GM21529 (cell line): ENCODE data around the gene RAF1.
"Not testable (repeated sequence)": the region's sequence is repeated elsewhere in the genome, so short reads cannot be mapped to it uniquely, and the experiment has no call there.

Experiments used
- ATAC-seq: cut with Tn5 transposase; IDR thresholded peaks from one replicate; pipeline ENCODE4 v1.9.1; 2021; ENCODE audit not compliant: unreplicated experiment

Gene RAF1

GRCh38 chr3:12677616-12678015, 13.7 kb upstream of the RAF1 start:
- ATAC-seq: no peak

DNA sequence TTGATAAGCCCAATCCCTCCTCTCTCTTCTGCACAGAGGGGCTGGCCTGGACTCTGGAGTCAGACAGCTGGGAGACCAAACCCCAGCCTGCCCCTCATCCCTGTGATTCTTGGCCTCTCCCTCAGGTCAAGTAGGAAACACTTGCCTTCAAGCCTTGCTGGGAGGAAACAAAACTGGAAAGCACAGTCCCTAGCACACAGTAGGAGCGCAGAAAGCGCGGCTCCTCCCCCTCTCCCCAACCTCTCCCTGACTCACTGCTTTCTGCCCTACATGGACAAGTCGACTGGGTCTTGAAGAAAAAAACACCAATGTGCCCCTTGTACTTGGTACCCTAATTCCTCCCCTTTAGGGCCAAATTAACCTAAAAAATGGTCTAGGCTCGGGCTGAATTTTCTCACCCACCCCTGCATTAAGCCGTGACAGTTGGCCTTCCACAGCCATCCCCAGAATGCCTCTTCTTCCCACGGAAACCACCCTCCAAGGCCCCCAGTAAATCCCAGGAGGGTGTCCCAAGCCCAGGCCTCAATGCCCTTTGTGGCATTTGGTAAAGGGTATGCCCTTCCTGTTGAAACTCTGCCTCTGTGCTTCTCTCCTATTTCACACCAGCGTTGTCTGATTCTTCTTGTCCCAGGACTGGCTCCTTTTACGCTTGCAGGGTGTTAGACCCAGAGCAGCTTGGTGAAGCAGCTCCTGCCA, 11.3 kb upstream of the RAF1 start:
- ATAC-seq: no peak

DNA sequence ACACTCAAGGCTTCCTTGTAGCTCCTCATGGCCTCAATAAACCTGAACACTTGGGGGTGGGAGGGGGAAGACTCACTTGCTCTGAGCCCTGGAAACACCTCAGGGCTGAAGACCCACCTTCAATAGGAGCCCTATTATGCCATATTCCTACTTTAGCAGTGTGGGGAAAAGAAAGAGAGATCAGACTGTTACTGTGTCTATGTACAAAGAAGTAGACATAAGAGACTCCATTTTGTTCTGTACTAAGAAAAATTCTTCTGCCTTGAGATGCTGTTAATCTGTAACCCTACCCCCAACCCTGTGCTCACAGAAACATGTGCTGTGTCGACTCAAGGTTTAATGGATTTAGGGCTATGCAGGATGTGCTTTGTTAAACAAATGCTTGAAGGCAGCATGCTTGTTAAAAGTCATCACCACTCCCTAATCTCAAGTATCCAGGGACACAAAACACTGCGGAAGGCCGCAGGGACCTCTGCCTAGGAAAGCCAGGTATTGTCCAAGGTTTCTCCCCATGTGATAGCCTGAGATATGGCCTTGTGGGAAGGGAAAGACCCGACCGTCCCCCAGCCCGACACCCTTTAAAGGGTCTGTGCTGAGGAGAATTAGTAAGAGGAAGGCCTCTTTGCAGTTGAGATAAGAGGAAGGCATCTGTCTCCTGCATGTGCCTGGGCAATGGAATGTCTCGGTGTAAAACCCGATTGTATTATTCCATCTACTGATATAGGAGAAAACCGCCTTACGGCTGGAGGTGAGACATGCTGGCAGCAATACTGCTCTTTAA, 10.2 kb upstream of the RAF1 start:
- not testable (repeated sequence) for ATAC-seq

DNA sequence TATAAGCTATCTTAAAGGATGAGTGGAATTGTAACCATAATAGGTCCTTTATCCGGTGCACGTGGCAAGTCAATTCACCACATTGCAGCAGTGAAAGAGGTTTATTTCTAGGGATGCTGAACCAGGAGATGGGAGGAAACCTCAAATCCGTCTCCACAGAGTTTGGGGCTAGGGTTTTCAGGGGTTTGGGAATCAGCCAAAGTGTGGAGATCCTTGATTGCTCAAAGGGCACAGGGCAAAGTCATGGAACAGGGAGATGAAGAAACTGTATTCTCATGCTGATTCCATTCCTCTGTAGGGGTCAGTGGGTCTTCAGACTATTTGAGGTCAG, 7.2 kb upstream of the RAF1 start:
- no peak for ATAC-seq

DNA sequence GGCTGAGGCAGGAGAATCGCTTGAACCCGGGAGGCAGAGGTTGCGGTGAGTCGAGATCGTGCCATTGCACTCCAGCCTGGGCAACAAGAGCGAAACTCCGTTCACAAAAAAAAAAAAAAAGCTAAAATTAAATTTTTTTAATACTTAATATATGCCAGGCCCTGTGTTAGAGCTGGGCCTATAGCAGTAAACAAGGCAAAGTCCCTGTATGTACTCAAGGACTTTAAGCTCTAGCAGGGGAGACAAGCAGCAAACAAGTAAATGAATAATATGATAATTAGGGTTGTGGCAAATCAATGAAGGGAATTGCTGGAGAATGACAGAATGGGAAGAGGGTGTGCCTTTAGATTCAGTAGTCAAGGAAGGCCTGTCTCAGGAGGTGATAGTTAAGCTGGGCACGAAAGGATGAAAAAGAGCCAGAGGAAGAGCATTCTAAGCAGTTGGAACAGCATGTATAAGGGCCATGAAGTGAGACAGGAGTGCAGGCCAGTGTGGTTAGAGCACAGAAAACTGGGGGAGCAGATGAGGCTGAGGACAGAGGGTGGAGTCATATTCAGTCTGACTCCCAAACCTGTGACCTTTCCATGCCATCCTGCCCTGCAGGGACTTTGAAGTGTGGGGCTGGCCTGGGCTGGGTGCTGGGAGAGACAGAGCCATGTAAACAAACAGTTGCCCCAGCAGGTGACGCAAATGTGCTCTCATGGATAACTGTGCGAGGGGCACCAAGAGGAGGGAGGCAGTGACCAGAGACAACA, 6.6 kb upstream of the RAF1 start:
- no peak for ATAC-seq

DNA sequence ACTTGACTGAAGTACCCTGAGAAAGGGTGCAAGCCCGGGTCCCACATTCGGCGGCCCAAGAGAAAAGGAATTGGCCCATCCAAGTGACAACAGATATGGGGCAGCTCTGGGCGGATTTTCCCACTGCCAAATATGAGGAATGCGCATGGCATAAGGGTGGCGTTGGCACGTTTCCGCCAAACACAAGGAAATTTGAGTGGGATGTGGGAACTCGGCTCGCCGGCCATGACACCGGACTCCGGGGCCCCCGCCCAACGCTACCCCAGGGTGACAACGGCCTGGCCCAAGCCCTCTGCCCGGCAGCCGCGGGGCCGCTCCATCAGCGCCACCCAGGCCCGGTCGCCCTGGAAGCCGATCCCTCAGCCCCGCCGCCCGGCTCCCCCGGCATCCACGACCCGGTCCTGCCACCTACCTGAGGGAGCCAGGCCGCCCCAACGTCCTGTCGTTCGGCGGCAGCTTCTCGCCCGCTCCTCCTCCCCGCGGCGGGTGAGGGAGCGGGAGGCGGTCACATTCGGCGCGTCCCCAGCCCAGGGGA, 449 bp downstream of the RAF1 start:
- peak; percentile 27 for ATAC-seq

- no peak for ATAC-seq
Observed at GRCh38 chr3:12662593-12663400, 1.1 kb downstream of the RAF1 start.

DNA sequence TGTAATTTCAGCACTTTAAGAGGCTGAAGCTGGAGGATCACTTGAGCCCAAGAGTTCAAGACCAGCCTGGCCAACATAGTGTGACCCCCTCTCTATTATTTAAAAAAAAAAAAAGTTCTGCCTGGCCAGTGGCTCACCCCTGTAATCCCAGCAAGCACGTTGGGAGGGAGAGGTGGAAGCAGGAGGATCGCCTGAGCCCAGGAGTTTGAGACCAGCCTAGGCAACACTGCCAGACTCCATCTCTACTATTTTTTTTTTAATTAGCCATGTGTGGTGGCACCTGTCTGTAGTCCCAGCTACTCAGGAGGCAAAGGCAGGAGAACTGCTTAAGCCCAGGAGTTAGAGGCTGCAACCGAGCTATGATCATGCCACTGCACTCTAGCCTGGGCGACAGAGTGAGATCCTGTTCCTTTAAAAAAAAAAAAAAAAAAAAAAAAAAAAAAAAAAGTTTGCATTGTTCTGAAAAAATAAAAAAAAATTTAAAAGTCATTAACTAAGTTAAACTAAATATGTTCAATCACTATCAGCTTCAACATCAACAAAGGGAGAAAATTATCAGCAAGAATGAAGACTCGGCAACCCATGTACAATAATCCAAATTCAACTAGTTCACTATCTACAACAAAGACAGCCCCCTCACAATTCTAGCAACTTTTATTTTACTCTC, 1.9 kb downstream of the RAF1 start:
- ATAC-seq: no peak

DNA sequence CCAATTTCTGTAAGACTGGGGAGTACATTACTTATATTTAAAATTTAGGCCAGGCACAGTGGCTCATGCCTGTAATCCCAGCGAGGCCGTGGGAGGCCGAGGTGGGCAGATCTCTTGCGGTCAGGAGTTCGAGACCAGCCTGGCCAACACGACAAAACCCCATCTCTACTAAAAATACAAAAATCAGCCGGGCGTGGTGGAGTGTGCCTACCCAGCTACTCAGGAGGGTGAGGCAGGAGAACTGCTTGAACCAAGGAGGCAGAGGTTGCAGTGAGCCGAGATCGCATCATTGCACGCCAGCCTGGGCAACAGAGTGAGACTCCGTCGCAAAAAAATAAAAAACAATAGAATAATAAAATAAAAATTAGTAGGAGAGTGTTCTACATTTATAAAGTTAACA, 2.5 kb downstream of the RAF1 start:
- ATAC-seq: not testable (repeated sequence)

DNA sequence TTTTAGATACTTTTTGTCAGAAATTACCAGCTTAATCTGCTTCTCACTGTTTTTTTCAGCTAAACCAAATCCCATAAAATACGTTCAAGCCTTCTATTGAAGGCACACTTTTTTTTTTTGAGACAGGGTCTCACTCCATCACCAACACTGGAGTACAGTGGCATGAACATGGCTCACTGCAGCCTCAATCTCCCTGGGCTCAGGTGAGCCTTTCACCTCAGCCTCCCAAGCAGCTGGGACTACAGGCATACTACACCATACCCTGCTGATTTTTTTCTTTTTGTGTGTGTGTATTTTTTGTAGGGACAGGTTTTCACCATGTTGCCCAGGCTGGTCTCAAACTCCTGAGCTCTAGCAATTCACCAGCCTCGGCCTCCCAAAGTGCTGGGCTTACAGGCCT, 3.7 kb downstream of the RAF1 start:
- no peak for ATAC-seq

GRCh38 chr3:12659316-12660015, 4.5 kb downstream of the RAF1 start:
- ATAC-seq: no peak

- no peak for ATAC-seq
Observed at GRCh38 chr3:12658593-12659058, 5.3 kb downstream of the RAF1 start.

GRCh38 chr3:12656850-12657249, 7.1 kb downstream of the RAF1 start:
- no peak for ATAC-seq

GRCh38 chr3:12656193-12656592, 7.7 kb downstream of the RAF1 start:
- ATAC-seq: no peak

- ATAC-seq: no peak
Observed at GRCh38 chr3:12655701-12656100, 8.2 kb downstream of the RAF1 start.

DNA sequence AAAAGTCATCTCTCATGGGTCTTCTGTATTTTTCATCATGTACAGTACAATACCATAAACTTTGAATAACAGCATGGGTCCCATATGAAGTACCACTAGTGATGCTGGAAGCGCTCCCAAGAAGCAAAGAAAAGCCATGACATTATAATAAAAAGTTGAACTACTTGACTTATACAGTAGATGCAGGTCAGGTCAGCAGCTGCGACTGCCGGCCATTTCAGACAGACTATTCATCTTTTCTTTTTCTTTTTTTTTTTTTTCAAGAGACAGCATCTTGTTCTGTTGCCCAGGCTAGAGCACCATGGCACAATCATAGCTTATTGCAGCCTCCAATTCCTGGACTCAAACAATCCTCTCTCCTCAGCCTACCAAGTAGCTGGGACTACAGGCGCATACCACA, 10.2 kb downstream of the RAF1 start:
- no peak for ATAC-seq

GRCh38 chr3:12648384-12648959, 15.4 kb downstream of the RAF1 start:
- ATAC-seq: peak; percentile 68

DNA sequence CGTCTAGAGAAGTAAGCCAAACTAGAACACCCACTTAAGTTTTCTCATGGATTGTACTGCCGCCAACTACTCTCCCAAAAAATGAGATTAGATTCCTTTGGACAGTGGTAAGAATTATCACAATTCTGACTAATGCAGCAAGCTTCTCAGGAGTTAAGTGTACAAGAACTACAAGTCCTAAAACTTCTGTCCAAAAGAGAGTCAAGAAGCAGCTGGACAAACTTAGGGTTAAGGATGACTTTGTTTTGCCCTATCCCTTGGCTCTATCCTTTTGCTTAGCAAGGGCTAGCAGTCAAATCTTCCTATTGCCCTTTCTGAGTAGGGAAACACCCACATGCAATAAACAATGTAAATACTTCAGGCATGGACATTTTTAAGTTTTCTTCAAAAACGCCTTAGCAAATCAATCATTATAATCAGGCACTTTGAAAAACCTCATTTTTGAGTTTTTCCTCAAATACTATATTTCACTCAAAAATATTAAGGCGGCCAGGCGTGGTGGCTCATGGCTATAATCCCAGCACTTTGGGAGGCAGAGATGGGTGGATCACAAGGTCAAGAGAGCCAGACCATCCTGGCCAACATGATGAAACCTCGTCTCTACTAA, 19.5 kb downstream of the RAF1 start:
- ATAC-seq: no peak

DNA sequence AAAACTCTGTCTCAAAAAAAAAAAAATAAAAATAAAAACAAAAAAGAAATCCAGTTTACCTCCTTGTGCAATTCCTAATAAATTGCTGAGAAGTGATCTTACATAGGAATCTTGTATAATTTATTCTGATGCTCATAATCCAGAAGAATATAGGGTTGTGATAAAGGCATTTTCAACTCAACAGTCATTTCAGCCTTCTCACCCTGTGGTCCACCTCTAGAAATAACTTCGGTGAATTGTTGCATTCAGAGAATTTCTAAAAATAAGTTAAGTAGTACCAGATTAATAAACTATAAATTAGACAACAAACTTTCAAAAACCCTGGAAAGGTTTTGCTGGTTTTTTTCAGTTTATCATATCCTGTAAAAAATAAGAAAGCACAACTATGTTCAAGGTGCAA, 20.2 kb downstream of the RAF1 start:
- ATAC-seq: no peak
